ELR (cell line): ENCODE data around the gene MARCHF9.

ENCODE experiments used
- DNase-seq: peaks from one replicate; pipeline ENCODE4 v3.0.0-alpha.2; 2015; ENCODE audit warnings: low read depth

Gene MARCHF9

GRCh38 chr12:57724003-57724935 lies 30.6 kb upstream of the MARCHF9 start:
- no peak for DNase-seq

DNA sequence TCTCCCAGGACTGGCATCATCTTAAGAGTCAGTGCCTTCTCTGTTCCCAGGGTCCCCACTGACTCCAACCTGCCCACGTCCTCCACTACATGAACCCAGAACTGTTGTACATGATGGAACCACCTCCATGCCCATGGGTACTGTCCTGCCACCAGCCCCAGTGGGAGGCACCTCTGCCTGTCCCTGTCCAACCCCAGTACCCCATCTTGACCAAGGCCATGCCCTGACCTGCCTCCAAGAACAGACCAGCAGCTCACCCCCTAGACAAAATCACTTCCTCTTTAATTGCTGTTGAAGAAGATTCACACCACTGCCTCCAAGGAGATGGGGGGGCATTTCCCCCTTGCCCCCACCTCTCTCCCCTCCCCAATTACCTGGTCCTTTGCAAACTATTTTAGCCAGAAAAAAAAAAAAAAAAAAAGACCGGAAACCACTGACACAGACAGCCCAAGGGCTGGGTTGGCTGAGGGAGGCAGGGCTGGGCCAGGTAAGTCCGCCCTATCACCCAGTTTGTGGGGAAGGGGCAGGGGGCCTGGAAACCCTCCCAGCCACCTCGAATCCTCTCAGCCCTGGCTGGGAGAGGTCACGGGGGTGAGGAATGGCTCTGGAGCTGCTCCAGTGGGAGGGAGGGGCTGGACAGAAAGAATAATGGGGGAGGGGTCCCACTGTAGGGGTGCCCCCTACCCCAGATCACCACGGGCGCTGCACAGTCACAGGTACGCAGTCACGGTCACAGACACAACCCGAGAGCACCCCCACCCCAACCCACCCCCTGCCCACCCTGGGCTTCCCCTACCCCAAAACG lies 29.8 kb upstream of the MARCHF9 start:
- no peak for DNase-seq

DNA sequence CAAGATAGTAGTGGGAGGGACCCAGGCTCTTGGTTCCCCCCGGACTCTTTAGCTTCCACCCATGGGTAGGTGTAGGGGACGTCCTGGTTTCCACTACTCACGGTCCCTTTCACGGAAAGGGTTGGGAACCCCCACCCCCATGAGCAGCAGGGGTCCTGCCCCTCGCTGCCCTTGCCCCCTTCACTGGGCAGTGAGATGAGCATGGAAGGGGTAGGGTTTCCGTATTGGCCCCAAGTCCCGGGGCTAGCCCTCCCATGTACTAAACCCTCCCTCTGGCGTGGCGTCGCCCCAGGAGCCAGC lies 29.1 kb upstream of the MARCHF9 start:
- DNase-seq, result no peak

DNA sequence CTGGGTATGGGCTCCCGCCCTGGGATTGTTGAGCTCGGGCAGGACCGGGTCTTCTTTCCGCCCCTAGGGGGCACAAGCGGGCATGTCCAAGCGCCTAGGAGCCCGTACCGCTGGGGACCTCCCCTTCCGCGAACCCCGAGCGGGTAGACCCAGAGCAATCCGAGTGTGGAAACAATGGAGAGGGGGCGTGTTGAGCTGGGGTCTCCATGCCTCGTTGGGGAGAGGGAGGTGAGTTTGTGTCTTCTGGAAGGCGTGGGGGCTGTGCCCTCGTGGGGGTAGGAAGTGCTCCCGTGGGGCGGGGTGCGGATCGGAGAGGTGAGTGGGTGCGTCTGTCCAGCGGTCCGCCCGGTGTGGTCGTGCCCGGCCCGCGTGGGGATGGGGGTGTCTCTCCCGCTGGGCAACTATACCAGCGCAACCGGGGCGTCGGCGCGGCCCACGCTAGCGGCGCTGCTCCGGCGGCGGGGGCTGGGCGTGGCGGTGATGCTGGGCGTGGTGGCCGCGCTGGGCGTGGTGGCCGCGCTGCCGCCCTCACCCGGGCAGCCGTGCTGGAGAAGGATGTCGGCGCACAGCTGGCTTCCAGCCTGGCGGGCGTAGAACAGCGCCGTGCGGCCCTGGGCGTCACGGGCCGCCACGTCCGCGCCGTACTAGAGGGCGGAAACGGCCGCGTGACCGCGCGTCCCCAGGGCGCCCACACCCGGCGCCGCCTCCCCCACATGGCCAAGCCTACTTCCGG lies 28.6 kb upstream of the MARCHF9 start:
- peak; percentile 92 for DNase-seq

- no peak for DNase-seq
Observed at GRCh38 chr12:57726884-57727757, 27.8 kb upstream of the MARCHF9 start.

GRCh38 chr12:57727758-57728395 lies 27.0 kb upstream of the MARCHF9 start:
- no peak for DNase-seq

DNA sequence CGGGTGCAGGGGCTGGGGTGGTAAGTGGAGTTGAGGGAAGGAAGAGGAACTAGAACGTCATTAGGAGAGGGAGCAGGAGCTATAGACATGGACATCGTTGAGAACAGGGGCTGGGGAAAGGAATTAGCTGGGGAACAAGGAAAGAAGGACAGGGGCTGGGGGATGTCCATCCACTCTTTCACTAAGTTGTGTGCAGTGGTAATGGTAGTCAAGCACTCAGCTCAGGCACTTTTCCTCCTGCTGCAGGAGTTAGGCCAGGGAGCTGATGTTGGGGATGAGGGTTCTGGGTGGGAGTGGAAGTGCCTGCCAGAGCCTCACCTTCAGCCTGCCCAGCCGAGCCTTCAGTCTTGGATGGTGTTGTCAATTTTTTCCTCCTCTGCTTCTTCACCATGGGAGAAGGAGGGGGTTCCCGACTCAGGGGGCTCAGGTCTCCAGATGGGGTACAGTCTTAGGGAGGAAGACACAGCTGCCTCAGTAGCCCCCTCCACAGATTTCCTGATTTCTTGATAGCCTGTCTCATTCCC lies 25.5 kb upstream of the MARCHF9 start:
- no peak for DNase-seq

DNA sequence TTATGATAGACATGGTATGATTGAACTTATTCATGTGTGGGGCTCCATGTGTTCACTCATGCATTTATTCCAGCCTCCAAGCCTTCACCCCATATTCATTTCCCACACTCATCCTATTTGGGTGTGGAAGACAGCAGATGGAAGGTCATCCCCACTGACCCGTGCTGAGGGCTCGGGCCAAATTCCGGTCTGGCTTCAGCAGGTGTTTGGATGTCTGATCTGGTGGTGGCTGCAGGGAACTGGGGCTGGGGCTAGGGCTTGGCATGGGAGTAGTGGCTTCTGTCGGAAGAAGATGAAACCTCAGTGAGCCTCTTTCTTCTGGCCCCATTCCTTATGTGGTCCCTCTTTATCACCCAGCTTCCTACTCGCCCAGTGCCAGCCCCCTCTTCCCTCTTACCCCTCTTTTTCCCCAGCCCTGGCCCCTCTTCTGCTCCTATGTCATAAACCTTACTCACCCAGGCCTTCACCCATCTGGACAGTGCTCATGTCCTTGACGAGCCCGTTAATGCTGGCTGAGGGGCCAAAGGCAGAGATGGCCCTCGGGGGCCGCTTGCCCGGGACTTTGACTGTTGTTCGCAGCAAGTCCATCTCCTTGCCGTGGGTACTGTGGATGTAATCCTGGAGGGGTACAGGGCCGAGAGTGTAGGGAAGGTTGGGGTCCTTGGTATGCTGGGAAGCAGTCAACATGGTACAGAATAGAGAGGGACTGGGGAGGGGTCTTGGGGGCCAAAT lies 24.4 kb upstream of the MARCHF9 start:
- DNase-seq, result no peak

GRCh38 chr12:57731411-57732080 lies 23.4 kb upstream of the MARCHF9 start:
- no peak for DNase-seq

DNA sequence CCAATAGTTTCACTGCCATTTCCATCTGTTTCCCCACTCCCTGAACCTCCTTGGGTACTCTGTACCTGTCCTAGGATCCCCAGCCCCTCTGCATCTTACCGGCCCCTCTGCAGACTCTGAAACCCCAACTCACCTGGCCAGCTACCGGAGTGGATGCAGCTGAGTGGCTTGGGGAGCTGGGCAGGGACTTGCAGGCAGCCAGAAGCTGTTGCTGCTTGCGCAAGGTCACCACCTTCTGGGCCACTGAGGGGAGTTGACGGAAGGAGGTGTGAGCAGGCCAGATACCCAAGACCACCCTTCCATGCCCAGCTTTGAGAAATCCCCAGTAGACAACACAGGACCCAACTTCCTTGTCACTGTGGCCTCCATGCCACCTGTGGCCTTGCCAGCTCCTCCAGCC lies 22.6 kb upstream of the MARCHF9 start:
- no peak for DNase-seq

DNA sequence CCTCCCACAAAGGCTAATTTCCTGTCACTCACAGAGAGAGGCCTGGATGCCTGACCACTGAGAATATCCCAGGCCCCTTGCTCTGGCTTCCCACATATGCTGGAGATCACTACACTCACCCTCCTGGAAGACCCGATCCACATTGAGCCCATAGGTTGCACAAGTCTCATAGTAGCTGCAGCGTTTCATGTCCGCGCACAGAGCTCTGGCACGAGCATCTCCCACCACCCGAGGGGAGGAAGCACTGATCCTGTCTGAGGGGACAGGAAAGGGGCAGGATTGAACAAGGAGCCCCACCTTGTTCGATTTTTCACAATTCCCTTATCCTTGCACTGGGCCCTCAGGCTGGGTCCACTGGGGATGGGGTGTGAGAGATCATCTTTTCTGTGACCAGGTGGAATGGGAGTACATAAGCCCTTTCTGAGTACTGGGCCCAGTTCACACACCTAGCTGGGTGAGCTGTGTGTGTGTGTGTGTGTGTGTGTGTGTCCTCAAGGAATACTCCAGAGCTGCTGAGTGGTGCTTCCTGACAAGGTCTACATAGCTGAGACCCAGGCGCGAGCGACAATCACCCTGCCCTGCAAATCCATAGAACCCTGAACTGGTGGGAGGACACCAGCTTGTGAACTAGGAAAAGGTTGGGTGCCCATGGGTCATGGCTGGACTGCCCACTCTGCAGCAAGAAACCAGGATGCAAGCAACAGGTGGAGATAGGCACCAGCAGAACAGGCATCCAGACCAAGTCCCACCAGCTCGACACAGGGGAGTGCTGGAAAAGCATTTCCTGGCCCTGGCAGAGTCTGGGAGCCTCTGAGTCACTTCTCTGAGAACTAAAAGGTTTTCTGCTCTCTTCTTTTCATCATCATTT lies 21.9 kb upstream of the MARCHF9 start:
- peak; percentile 38 for DNase-seq

- DNase-seq, result no peak
Observed at GRCh38 chr12:57733928-57734327, 21.0 kb upstream of the MARCHF9 start.

GRCh38 chr12:57734591-57734990 lies 20.3 kb upstream of the MARCHF9 start:
- DNase-seq, result peak; percentile 44

DNA sequence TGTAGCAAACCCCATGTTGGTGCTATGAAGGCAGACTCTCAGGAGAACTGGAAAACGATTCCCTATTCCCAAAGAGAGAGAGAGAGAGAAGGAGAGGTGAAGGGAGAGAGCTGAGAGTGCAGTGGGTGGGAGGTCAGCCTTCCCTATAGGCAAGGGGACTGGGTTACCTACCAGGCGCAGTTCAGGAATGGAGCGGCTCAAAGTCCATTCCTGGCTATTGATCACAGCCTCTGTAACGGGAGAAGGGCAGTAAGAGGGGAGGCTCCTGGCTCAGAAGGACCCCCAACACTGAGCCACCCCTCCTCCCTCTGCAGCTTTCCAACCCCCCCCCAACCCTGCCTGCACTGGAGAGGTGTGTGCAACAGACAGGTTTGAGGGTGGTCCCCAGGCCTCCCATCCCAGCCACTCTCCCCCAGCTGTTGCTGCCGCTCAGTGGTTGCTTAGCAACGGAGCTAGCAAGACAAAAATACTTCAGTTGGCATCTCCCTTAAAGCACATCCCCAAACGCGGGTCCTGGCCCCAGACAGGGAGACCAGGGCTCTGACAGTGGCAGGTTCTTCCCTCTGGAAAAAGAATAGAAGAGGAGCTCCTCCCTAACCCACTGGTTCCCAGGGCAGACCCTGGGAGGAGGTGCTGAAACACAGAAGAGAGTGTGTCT lies 19.6 kb upstream of the MARCHF9 start:
- DNase-seq, result peak; percentile 31

DNA sequence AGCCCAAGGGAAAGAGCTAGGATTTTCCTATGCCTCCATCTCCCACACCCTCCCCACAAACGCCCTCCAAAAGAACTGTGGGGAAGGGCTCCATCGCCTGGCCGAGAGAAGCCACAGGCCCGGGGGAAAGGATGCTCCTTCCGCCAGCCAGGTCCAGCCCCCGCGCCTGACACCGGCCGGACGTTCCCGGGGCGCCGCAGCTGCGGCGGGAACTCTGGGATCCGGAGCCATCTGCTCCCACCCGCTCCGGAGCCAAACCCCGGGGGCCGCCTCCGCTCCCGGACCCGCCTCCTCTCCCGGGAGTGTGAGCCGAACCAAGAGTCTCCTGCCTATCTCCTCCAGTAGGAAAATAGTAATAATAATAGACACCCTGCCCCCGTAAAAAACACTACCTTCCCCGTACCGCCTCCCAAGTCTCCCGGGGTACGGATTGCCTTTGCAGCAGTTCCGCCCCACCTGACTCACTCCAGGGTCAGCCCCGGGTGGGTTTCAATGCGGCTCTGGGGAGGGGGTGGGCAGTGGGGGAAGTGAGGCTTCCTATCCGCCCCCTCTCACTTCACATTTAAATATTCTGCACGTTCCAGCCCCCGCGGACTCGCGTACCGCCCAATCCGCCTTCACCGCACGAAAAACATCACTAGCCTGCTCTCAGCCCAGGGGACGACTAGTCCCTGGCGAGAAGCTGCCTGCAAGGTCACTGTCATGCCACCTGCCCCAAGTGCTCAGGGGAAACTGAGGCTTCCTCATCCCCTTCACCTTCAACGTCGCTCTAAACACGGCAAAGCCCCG lies 18.8 kb upstream of the MARCHF9 start:
- DNase-seq, result peak; percentile 69

DNA sequence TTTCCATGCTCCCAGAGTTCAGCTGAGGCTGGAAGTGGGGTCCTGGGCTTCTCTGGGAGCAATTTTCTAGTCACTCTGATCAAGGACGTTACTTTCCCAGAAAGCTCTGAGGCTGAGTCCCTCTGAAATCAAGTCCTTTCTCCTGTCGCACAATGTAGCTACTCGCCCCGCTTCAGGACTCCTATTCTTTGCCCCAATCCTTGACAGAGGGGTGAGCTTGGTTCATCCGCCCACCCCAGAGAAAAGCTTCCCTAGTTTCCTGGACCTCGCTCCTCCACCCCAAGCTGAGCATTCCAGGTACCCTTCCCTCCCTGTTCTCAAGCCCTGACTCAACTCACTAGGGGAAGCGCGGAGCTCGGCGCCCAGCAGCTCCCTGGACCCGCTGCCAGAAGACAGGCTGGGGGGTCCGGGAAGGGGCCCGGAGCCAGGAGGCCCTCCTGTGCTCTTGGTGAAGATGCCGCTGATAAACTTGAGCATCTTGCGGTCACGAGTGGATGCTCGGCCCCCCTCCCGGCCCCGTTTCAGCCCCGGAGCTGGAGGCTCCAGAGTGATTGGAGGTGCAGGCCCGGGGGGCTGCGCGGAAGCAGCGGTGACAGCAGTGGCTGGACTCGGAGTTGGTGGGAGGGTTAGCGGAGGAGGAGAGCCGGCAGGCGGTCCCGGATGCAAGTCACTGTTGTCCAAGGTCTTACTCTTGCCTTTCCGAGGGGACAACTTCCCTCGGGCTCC lies 18.0 kb upstream of the MARCHF9 start:
- no peak for DNase-seq
